Prostate gland (tissue), 2 donors: ENCODE measurements around the gene FOXL2. TPM values are rescaled to one million over a fixed set of nuclear protein-coding genes. Genes with fewer than 3 reads are reported as not detected.

Source experiments
- DNase-seq: peaks from one replicate; pipeline ENCODE4 v3.0.0-alpha.2; 2019; ENCODE audit warnings: low spot score
- H3K27ac ChIP-seq, 2 donors: fragments of 200-600 bp; sonication (generic); 2 replicates each; pipeline ENCODE4 v1.5.1; 2017 to 2019
- H3K27me3 ChIP-seq: fragments of 200-600 bp; sonication (generic); replicated peaks from 2 replicates; pipeline ENCODE4 v1.5.1; 2019; ENCODE audit not compliant: insufficient read depth
- H3K36me3 ChIP-seq, 2 donors: fragments of 200-600 bp; sonication (generic); 1 replicate in 1 of 2; 2 replicates in 1 of 2; pipeline versions ENCODE4 v1.5.1 to v1.8.1; 2017 to 2019
- H3K4me1 ChIP-seq: fragments of 200-600 bp; sonication (generic); replicated peaks from 2 replicates; pipeline ENCODE4 v1.5.1; 2019
- H3K4me3 ChIP-seq, 2 donors: fragments of 200-600 bp; sonication (generic); 2 replicates each; pipeline ENCODE4 v1.5.1; 2017 to 2019
- H3K9me3 ChIP-seq: fragments of 200-600 bp; sonication (generic); 2 replicates; pipeline ENCODE4 v1.5.1; 2017
- CTCF ChIP-seq, 4 experiments: fragments of 200-600 bp in 2 of 4; fragments of 450-650 bp in 2 of 4; sonication (generic) in 2 of 4; IDR thresholded peaks; 1 replicate in 3 of 4; 2 replicates in 1 of 4; pipeline ENCODE4 v1.5.1; 2016 to 2019; ENCODE audit warnings: antibody characterized with exemption in 4 of 4, mild to moderate bottlenecking in 2 of 4, moderate library complexity in 2 of 4
- POLR2A ChIP-seq: fragments of 450-650 bp; IDR thresholded peaks from one replicate; pipeline ENCODE4 v1.6.1; 2016; ENCODE audit warnings: antibody characterized with exemption, mild to moderate bottlenecking
- POLR2AphosphoS5 ChIP-seq: sonication (generic); formaldehyde crosslinking; IDR thresholded peaks from one replicate; pipeline ENCODE4 v1.6.1; 2017; ENCODE audit warnings: antibody characterized with exemption
- WGBS: methylation state at CpG from one replicate; pipeline ENCODE4 v1.1.5; 2018; 5-methylcytosine and 5-hydroxymethylcytosine counted together
- intact Hi-C: fragments of 100-400 bp; cut with DNase I; formaldehyde crosslinking; loops from one replicate; pipeline ENCODE4 v1.14.2; 2022
- total RNA-seq, 2 donors: library from RNA; depleted of rRNA; stranded (reverse); fragments of >200 nt; gene quantifications; one replicate each; pipeline ENCODE4 v1.1.0, GENCODE V29; 2016

The FOXL2 gene
- total RNA-seq, 2 donors from 2014 or later, result 0.68 TPM; not detected in 1

- TF ChIP-seq CTCF (IDR thresholded peaks at IDR 0.05) (no peak), POLR2A (no peak), POLR2AphosphoS5 (no peak)
- Histone ChIP-seq H3K4me3 (no peak overlapping the region), H3K27ac (no peak overlapping the region), H3K9me3 (no peaks in the 10 kb centered on the region), H3K4me1 (no peaks in the 10 kb centered on the region), H3K27me3 (no peaks in the 10 kb centered on the region), H3K36me3 (no peaks in the 10 kb centered on the region)
- no peak for DNase-seq
- WGBS, result 34% methylated on average over 3 of the region's 3 CpGs
- intact Hi-C loops, result no loop called here
Measured at GRCh38 chr3:138984816-138985215, 37.9 kb upstream of the FOXL2 start.

DNA sequence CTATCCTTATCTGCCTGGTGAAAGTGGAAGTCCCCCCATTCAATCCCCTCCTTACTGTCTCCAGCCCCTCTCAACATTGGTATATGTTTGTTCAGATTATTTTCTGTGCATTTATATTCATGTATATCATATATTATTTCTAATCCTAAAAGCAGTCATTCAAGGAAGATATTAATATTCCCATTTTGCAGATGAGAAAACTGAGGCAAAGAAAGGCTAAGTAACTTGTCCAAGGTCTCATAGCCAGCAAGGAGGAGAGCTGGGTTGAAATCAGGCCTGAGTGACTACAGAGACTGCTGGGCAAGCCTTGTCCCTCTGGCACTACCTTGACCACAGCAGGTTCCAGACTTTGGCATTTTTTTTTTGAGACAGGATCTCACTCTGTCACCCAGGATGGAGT is 29.1 kb upstream of the FOXL2 start:
- intact Hi-C loops, result no loop called here
- no peaks in the 10 kb centered on the region for H3K4me1 ChIP-seq
- no peak for DNase-seq
- no peak for TF ChIP-seq POLR2A
- TF ChIP-seq POLR2AphosphoS5, result no peak
- TF ChIP-seq CTCF (IDR thresholded peaks at IDR 0.05), result no peak
- H3K27me3 ChIP-seq, result no peaks in the 10 kb centered on the region
- H3K27ac ChIP-seq, result no peak overlapping the region
- no peaks in the 10 kb centered on the region for H3K36me3 ChIP-seq
- H3K9me3 ChIP-seq, result no peaks in the 10 kb centered on the region
- no peak overlapping the region for H3K4me3 ChIP-seq

DNA sequence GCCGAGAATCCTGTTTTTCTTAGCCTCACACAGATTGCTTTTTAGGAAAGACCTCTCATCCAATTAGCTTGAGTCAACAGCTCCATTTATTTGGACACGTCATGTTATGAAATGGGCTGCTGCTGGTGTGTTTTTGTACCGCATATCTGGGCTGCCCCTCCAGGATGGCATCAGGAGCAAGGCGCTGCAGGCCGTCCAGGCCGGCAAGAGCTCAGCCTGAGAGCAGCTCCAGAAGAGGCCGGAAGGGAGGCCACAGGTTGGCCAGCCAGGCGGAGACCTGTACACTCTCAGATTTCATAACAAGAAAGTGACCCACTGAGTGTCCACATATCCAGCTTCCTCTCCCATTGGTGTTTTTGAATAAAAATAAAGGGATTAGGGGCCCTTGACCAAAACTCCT is 28.4 kb upstream of the FOXL2 start:
- intact Hi-C loops, result no loop called here

GRCh38 chr3:138974462-138974861 is 27.5 kb upstream of the FOXL2 start:
- Histone ChIP-seq H3K27me3 (no peaks in the 10 kb centered on the region), H3K27ac (no peak overlapping the region), H3K4me3 (no peak overlapping the region), H3K36me3 (no peaks in the 10 kb centered on the region), H3K4me1 (no peaks in the 10 kb centered on the region), H3K9me3 (no peaks in the 10 kb centered on the region)
- TF ChIP-seq CTCF (IDR thresholded peaks at IDR 0.05) (no peak), POLR2AphosphoS5 (no peak), POLR2A (no peak)
- WGBS, result 83% methylated on average over 5 of the region's 5 CpGs
- intact Hi-C loops, result no loop called here
- no peak for DNase-seq

More for the DNA sequence above, 28.4 kb upstream of the FOXL2 start:
- WGBS, result 92% methylated on average over 8 of the region's 8 CpGs
- H3K4me3 ChIP-seq, result no peak overlapping the region
- no peak for DNase-seq
- TF ChIP-seq POLR2AphosphoS5 (no peak), CTCF (IDR thresholded peaks at IDR 0.05) (no peak), POLR2A (no peak)
- no peak overlapping the region for H3K27ac ChIP-seq
- no peaks in the 10 kb centered on the region for H3K9me3 ChIP-seq
- no peaks in the 10 kb centered on the region for H3K36me3 ChIP-seq
- H3K27me3 ChIP-seq, result no peaks in the 10 kb centered on the region
- H3K4me1 ChIP-seq, result no peaks in the 10 kb centered on the region

DNA sequence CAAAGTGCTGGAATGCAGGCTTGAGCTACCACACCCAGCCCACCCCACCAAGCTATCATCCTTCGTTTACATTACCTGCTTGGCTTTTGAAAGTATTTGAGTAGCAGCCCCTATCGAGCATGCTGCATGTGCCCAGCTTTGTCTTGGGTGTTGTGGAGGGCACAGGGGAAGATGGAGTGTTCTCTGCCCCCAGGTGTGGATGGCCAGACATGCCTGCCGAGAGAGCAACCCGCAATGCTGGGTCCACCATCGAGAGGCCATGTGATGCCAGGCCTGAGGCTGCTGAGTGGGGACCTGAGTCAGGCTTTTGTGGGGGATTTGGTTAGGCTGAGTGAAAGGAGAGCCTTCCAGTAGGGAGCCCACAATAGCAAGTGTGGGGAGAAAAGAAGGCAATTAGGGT is 26.0 kb upstream of the FOXL2 start:
- no peaks in the 10 kb centered on the region for H3K27me3 ChIP-seq
- WGBS, result 87% methylated on average over 5 of the region's 5 CpGs
- TF ChIP-seq POLR2A (no peak), POLR2AphosphoS5 (no peak), CTCF (IDR thresholded peaks at IDR 0.05) (no peak)
- H3K4me3 ChIP-seq, result no peak overlapping the region
- intact Hi-C loops, result no loop called here
- no peaks in the 10 kb centered on the region for H3K4me1 ChIP-seq
- H3K36me3 ChIP-seq, result no peaks in the 10 kb centered on the region
- H3K9me3 ChIP-seq, result no peaks in the 10 kb centered on the region
- H3K27ac ChIP-seq, result no peak overlapping the region
- DNase-seq, result no peak
